WTC11 (cell line): Measurements from ENCODE around the gene KCNT2.

ENCODE experiments used
- CTCF ChIP-seq: fragments of 200-600 bp; IDR thresholded peaks from 2 replicates; pipeline ENCODE4 v1.8.0; 2022; ENCODE audit warnings: antibody characterized with exemption
- E2F5 ChIP-seq: sonication (generic); formaldehyde crosslinking; IDR thresholded peaks from 2 replicates; pipeline ENCODE4 v1.8.1; 2022; ENCODE audit warnings: mild to moderate bottlenecking, moderate library complexity, missing genetic modification reagents
- FOXP4 ChIP-seq: sonication (generic); formaldehyde crosslinking; IDR thresholded peaks from 2 replicates; pipeline ENCODE4 v1.8.0; 2022; ENCODE audit warnings: mild to moderate bottlenecking, missing genetic modification reagents
- IRF2 ChIP-seq: sonication (generic); formaldehyde crosslinking; IDR thresholded peaks from 2 replicates; pipeline ENCODE4 v1.8.0; 2022; ENCODE audit warnings: low read depth, missing genetic modification reagents, borderline replicate concordance
- MAX ChIP-seq: sonication (generic); formaldehyde crosslinking; IDR thresholded peaks from 2 replicates; pipeline ENCODE4 v1.8.0; 2022; ENCODE audit warnings: mild to moderate bottlenecking, missing genetic modification reagents
- NFE2L1 ChIP-seq: sonication (generic); formaldehyde crosslinking; IDR thresholded peaks from 2 replicates; pipeline ENCODE4 v1.8.1; 2023; ENCODE audit warnings: missing genetic modification reagents
- NFYB ChIP-seq: sonication (generic); formaldehyde crosslinking; conservative IDR thresholded peaks from 2 replicates; pipeline ENCODE4 v1.8.0; 2022; ENCODE audit warnings: low read depth, missing genetic modification reagents
- NR3C1 ChIP-seq: sonication (generic); formaldehyde crosslinking; conservative IDR thresholded peaks from 2 replicates; pipeline ENCODE4 v1.8.1; 2023; ENCODE audit warnings: low read depth, mild to moderate bottlenecking, missing genetic modification reagents
- ZBTB43 ChIP-seq: sonication (generic); formaldehyde crosslinking; IDR thresholded peaks from 2 replicates; pipeline ENCODE4 v1.8.1; 2023; ENCODE audit warnings: mild to moderate bottlenecking, missing genetic modification reagents
- ZSCAN18 ChIP-seq: fragments of 250-450 bp; sonication (Bioruptor Pico); IDR thresholded peaks from 2 replicates; pipeline ENCODE4 v2.1.2; 2022; ENCODE audit warnings: mild to moderate bottlenecking, moderate library complexity

- TF ChIP-seq ZSCAN18 (CRISPR knock-in tag), result no peak
- TF ChIP-seq CTCF, result no peak
- TF ChIP-seq MAX (CRISPR knock-in tag), result no peak
- no peak for TF ChIP-seq NFYB (CRISPR knock-in tag)
- no peak for TF ChIP-seq FOXP4
- no peak for TF ChIP-seq E2F5 (CRISPR knock-in tag)
- TF ChIP-seq ZBTB43 (CRISPR knock-in tag), result no peak
- TF ChIP-seq NR3C1, result no peak
- TF ChIP-seq NFE2L1 (CRISPR knock-in tag), result no peak
- no peak for TF ChIP-seq IRF2 (CRISPR knock-in tag)
Observed at GRCh38 chr1:196393742-196394141, 214.5 kb downstream of the KCNT2 start.
